Stimulated activated CD4-positive, alpha-beta T cell treated with anti-CD3 and anti-CD28 coated beads, Interleukin-2, amount 100 ng/mL, for 4 hours (primary cell): ENCODE data around the gene ACAT2.
"Not testable (repeated sequence)": the region's sequence is repeated elsewhere in the genome, so short reads cannot be mapped to it uniquely, and the experiment has no call there.

Experiments used
- DNase-seq: peaks from one replicate; pipeline ENCODE4 v3.0.0-alpha.2; 2020; ENCODE audit warnings: low read depth

Gene ACAT2

DNA sequence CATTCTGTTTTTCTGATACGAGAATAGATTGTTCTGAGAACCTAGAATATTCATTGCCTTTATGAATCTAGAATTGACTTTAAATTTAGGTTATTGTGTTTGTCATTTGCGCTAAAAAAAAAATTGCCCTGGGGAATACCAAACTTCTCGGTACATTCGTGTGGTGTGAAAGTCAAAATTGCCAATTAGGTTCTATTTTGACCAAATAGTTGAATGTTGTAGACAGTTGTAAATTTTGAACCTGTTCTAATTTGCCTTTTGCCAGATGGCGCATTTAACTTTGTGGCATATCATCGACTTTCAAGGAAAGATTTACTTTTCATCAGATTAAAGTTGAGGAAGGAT lies 31.5 kb upstream of the ACAT2 start:
- no peak for DNase-seq

DNA sequence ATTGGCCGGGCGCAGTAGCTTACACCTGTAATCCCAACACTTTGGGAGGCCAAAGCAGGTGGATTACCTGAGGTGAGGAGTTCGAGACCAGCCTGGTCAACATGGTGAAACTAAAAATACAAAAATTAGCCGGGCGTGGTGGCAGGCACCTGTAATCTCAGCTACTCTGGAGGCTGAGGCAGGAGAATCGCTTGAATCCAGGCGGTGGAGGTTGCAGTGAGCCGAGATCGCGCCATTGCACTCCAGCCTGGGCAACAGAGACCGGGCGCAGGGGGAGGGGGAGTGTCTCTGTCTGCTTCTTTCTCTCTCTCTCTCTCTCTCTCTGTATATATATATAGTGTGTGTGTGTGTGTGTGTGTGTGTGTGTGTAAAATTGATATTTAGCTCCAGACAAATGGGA lies 29.3 kb upstream of the ACAT2 start:
- DNase-seq = not testable (repeated sequence)

DNA sequence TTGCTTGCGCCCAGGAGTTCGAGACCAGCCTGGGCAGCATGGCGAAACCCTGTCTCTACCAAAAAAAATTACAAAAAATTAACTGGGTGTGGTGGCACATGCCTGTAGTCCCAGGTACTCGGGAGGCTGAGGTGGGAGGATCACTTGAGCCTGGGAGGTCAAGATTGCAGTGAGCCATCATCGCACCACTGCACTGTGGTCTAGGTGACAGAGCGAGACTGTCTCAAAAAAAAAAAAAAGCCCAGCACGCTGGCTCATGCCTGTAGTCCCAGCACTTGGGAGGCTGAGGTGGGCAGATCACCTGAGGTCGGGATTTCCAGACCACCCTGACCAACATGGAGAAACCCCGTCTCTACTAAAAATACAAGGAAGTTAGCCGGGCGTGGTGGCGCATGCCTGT lies 28.4 kb upstream of the ACAT2 start:
- DNase-seq = not testable (repeated sequence)

DNA sequence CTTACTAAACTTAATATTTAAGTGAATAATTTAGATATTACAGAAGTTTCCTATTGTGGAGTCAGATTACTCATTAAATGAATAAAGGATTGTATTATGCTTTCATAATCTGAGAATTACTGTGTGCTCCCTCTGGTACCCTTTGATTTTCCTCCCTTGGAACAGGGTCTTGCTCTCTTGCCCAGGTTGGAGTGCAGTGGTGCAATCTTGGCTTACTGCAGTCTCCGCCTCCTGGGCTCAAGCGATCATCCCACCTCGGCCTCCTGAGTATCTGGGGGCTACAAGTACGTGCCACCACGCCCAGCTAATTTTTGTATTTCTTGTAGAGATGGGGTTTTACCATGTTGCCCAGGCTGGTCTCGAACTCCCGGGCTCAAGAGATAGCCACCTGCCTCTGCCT lies 24.9 kb upstream of the ACAT2 start:
- DNase-seq = no peak

DNA sequence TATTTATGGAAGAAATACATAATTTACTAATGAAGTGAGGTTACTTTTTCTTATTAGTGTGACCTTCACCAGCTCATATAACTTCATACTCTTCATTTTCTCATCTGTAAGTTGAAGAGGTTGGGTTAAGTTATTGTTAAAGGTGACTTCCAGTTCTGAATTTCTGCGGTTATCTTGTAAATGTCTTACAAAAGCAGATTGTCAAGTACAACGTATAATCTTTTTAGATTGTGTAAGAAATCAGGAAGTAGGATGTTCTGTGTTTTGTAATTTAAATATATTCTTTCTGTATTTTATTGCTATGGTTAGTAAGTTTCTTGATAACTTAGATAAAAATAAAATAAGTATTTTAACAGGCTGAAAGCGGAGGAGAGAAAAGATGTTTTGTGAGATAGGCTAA lies 22.5 kb upstream of the ACAT2 start:
- DNase-seq = no peak

DNA sequence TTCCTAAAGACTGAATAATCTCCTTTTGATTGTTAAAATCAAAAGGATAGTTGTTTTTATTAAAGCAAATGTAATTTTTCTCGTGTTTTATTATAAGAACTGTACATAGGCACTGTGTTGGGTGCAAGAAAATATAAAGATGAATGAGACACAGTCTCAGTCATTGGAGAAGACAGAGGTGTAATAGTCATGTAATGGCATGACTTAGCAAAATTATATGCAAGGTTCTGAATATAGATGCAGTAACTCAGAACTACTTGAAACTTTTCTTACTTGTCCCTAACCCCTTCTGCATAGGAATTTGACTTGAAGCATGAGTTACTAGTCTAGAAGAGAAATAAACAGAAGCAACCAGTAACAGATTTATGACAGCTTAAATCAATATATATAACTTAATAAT lies 19.7 kb upstream of the ACAT2 start:
- DNase-seq = no peak

DNA sequence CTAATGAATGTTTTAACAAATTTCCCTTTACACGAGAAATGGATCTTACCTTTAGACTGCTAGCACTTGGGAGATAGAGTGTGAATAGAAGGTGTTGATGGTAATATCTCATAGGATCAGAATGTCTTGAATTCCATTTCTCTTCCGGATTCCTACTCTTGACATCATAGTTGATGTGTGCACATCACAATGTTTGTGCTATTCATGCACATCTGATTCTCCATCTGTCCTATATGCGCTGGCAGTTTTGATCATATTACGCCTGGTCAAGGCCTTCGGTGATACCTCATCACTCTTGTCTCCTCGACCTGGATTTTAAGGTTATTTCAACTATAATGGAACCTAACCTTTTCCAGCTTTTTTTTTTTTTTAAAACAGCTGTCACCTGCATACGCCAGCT lies 16.8 kb upstream of the ACAT2 start:
- no peak for DNase-seq

DNA sequence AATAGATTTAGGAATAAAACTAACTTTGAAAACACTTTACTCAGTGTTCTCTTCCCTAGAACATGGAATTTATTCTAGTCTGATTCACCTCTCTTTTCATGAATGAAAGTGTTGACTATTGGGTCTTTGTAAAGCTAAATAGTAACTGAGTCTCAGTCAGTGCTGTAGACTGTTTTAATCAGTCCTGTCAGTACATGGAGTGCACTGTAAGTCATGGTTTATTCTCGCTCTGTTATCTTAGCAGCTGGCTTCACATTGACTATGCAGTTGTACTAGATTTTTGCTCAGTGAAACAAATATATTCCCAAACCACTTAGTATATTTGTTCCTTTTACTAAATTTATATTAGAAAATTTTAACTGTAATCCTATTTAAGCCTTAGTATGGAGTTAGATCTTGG lies 15.1 kb upstream of the ACAT2 start:
- no peak for DNase-seq

DNA sequence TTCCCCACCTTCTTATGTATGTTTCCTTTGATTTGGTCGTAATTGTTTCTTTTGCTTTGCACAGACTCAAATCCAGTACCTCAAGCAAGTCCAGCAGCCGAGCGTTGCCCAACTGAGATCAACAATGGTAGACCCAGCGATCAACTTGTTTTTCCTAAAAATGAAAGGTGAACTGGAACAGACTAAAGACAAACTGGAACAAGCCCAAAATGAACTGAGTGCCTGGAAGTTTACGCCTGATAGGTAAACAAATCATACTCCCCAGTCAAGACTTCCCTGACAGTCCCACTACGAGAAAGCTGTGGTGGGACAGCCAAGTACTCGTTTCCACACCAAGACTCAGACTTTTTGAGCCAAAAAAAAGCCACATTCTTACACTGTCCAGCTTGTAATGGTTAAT lies 13.7 kb upstream of the ACAT2 start:
- not testable (repeated sequence) for DNase-seq

DNA sequence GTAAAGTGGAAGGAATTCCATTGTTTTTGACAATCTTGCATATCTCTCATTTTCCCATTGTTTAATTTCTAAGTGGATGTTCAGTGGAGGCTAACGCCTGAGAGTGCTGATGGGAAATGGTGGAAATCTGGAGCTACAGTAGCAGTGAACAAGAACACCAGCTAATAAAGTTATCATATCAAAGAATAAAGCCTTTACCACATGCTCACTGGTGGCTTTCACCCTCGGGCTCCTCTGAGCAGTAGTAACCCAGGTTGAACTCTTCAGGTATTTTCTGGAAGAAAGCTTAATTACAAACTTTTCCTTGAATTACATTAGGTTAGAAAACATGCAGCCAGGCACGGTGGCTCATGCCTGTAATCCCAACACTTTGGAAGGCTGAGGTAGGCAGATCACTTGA lies 10.4 kb upstream of the ACAT2 start:
- DNase-seq = no peak

DNA sequence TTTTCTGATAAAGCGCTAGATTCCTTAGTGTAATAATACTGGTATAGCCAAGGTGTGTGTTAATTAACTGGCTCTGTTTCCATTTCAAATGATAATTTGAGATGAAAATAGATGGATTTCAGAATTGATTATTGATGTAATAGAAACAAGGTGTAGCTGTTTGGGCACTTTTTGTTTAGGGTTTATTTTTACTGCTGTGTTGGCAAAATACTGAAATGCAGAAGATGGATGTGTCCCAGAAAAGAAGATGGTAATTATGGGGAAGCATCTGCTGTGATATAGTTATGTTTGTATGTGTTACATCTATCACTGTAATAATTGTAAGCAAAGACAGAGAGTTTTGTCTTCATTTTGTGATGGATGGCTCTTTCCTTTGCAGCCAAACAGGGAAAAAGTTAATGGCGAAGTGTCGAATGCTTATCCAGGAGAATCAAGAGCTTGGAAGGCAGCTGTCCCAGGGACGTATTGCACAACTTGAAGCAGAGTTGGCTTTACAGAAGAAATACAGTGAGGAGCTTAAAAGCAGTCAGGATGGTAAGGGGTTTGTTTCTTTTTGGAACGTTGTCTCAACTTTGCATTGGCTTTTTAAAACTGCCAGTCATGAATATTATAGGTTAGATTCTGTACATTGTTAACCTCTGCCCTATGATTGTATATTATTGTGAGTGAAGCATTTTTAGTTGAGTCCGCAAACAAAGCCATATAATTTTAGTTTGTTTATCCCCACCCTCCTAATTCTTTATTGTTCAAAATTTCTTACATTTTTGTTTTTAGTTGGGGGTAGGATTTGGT lies 8.6 kb upstream of the ACAT2 start:
- DNase-seq = no peak

DNA sequence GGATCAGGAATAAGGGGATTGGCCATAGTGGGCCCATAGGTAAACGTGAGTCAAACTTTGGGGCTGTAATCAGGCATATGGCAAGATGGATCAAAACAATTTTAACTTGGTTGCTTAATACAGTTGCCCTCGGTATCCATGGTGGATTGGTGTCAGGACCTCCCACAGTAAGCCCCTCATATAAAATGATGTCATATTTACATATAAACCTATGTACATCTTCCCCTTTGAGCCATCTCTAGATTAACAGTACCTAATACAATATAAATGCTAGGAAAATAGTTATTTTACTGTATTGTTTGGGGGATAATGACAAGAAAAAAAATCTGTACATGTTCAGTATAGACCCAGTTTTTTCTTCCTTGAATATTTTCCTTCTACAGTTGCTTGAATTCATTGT lies 7.4 kb upstream of the ACAT2 start:
- DNase-seq = no peak

DNA sequence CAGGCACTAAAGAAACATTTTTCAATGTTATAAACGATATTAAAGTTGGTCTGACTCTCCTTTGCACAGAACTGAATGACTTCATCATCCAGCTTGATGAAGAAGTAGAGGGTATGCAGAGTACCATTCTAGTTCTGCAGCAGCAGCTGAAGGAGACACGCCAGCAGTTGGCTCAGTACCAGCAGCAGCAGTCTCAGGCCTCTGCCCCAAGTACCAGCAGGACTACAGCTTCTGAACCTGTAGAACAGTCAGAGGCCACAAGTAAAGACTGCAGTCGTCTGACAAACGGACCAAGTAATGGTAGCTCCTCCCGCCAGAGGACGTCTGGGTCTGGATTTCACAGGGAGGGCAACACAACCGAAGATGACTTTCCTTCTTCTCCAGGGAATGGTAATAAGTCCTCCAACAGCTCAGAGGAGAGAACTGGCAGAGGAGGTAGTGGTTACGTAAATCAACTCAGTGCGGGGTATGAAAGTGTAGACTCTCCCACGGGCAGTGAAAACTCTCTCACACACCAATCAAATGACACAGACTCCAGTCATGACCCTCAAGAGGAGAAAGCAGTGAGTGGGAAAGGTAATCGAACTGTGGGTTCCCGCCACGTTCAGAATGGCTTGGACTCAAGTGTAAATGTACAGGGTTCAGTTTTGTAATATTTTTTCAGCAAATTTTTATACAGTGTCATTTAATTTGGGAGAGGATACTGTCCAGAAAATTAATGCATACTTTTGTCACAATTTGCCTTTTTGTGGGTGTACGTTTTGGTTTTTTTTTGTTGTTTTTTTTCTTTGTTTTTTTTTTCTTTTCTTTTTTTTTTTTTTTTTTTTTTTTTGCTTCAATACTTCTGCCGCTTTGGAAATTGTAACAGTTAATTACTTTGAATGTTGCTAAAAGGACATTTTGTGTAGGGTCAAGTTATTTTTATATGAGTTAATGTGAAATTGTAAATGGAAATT lies 6.6 kb upstream of the ACAT2 start:
- no peak for DNase-seq

DNA sequence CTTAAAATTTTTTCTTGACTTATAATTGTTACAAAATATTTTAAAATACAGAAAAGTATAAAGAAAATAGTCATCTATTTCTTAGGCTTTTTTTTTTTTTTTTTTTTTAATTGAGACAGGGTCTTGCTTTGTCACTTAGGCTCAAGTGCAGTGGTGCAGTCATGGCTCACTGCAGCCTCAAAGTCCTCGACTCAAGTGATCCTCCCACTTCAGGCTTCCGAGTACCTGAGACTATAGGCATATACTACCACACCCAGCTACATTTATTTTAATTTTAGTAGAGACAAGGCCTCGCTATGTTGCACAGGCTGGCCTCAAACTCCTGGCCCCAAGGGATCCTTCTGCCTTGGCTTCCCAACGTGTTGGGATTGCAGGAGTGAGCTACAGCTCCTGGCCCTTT lies 5.3 kb upstream of the ACAT2 start:
- DNase-seq = no peak

DNA sequence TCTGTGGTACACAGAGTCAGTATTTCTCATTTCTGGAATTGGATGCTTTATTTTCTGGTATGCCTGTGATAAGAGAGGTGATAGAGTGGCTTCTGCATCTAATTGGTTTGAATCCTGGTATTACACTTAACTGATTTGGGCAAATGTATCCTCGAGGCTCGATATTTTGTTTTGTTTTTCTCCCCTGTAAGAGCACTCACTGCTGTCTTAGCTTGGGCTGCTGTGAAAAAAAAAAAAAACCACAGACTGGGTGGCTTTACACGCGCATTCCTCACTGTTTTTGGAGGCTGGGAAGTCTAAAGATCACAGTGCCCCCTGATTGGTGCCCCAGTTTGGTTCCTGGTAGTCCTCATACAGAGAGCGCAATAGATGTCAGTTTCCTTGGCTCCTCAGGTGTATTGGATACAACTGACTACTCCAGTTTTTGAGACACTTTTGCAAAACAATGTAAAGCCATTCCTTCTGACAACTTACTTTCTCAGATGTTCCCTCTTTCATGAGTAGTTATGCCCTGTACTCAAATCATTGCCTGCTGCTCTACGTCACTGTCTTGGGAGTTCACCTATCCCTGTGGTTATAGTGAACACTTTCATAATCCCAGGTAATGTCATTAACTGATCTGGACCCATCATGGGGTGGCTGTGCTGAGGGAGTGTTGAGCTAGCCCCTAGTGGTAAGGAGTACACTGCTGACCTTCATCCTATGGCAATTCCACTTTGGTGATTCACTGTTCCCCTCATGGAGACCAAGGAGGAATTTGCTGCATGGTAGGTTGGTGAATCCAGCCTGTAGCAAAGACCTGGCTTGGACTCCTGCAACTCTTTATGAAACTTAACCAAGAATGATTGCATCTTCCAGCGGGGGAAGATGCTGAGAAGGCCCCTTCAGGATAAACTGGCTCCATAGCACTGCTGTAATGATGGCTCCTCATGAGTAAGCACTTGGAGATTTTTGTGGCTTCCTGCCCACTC lies 3.5 kb upstream of the ACAT2 start:
- no peak for DNase-seq

DNA sequence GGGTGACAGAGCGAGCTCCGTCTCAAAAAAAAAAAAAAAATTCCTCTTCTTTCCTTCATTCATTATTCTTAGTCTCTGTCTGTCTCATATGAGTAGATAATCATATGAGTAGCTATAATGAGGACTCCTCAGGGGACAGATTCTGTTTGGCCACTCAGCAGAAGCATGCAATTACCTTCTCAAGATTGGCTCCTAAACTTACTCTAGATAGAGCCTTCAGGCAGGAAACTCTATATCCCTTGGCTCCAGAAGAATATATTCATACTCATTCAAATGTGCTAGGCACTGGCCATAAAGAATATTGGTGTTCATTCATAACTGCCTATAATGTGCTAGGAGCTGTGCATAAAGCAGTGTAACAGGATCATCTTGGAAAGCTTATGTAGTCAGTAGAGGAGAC lies 2.2 kb upstream of the ACAT2 start:
- DNase-seq = no peak

DNA sequence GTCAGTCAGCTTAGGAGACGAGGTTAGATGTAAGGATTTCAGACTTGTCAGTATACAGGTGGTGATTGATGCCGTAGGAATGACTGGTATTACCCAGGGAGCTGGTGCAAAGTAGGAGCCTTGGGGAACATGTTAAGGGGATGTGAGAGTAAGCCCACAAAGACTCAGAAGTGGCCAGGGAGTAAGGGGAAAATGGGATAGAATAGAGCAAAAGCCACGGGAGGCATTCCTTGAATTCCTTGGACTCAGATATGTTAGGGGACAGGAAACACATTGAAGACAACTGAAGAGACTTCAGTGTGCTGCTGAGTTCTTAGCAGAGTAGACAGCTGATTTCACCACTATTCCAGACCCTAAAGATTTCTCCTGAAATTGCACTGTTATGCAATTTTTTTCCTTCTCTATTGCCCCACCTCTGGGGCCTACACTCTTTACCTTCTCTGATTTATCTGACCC lies 1.2 kb upstream of the ACAT2 start:
- no peak for DNase-seq

DNA sequence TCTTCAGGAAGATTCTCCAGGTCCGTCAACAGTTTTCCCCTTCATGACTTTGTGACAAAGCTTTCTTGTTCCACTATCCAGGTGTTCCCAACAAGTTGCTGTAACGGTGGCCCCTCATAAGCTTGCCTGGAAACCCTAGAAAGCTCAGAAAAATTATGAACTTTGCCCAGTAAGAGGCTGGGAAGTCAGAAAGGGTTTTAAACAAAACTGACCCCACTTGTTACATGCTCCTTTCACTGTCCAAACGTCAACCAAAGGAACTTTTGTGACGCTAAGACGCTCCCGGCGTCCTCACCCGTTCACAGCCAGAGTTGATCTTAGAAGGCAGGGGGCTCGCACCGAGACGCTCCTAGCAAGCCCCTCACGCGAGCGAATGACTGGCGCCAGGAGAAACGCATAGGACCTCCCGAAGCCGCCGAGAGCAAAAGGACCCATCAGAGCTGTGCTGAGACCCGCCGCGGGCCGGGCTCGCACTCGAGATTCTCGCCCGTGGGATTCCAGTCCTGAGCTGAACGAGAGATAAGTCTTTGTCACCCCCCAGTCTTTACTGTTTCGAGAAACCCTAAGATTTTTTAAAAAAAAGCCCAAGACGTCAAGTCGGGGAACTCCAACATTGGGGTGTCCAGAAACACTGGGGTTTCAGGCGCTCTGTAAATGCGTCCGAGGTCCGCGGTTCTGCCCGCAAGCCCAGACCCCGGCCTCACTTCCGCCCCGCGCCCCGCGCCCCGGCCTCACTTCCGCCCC lies 544 bp upstream of the ACAT2 start:
- DNase-seq = no peak

DNA sequence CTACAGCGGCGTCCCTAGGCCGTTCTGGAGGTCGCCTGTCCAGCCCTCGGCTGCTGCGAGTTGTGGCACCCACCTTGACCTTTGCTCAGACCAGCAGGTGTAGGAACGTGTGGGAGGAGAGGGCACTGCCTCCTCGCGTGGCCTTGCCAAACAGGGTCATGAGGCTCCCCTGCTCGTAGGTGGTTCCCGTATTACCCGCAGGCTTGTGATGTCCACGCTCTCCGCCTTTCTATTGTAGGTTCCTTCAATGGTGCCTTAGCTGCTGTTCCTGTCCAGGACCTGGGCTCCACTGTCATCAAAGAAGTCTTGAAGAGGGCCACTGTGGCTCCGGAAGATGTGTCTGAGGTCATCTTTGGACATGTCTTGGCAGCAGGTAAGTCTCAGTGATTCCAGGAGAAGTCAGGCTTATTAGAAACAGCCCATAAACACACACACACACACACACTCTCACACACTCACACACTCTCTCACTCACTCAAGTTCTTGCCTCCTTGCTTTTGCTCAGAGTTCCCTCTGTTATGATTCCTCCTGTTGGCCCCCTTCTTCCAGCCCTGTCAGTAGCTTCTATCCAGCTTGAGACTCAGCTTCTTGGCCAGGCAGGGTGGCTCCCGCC lies 942 bp downstream of the ACAT2 start:
- no peak for DNase-seq

DNA sequence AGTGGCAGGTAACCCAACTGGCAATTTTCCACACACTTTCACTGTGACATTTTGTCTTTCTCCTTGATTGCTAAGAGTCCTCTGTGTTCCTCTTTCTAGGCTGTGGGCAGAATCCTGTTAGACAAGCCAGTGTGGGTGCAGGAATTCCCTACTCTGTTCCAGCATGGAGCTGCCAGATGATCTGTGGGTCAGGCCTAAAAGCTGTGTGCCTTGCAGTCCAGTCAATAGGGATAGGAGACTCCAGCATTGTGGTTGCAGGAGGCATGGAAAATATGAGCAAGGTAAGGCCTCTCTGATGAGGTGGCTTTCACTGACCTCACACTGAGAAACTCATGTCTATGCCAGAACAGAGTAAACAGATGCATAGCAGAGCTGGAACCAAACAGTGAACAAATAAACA lies 5.1 kb downstream of the ACAT2 start:
- no peak for DNase-seq

DNA sequence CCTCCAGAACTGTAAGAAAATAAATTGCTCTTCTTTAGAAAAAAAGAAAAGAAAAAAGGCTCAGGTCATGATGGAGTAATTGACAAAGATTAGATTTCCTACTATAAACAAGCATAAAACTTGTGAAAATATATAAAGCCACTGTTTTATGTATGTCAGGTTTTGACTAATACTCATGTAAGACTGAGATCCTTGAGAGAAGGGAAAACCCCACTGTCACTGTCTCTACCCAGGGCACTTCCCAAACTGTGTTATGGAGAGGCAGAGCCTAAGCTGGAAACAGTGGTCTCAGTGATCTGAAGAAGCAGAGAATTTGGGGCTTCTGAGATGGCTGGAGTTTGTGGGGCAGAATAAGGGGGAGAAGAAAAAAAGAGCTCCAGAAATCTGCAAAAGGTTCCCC lies 7.6 kb downstream of the ACAT2 start:
- DNase-seq = no peak
